Transverse colon (tissue), 4 donors: Measurements from ENCODE around the gene WBP1.

Source experiments
- CTCF ChIP-seq, 5 experiments: fragments of 200-600 bp in 3 of 5; fragments of 450-650 bp in 2 of 5; sonication (generic) in 3 of 5; IDR thresholded peaks; 1 replicate in 2 of 5; 2 replicates in 3 of 5; pipeline ENCODE4 v1.5.1; 2016 to 2017; ENCODE audit warnings: antibody characterized with exemption in 5 of 5, inconsistent platforms in 3 of 5, mild to moderate bottlenecking in 2 of 5, moderate library complexity in 1 of 5
- POLR2A ChIP-seq: fragments of 450-650 bp; IDR thresholded peaks from one replicate; pipeline ENCODE4 v1.6.1; 2016; ENCODE audit warnings: antibody characterized with exemption, mild to moderate bottlenecking, moderate library complexity
- POLR2AphosphoS5 ChIP-seq, 3 donors: sonication (generic); formaldehyde crosslinking; IDR thresholded peaks; one replicate each; pipeline ENCODE4 v1.6.1; 2016; ENCODE audit warnings: antibody characterized with exemption in 3 of 3

DNA sequence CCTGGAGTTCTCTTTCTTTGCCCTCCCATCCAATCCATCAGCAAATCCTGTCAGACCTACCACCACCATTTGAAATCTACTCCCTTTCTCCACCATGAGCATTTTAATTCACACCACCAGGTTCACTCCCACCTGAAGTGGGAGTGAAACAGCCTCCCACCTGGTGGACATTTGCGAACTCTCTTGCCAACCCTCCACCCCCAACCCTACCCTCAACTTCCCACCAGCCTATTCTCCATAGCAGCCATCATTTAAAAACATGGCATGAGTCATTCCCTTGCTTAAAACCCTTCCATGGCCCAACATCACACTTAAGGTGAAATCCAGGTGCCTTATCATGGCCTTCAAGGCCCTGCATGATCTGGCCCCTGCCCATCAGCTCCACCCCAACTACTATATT lies 20.0 kb upstream of the WBP1 start:
- no peak for TF ChIP-seq POLR2AphosphoS5 (IDR thresholded peaks at IDR 0.05)
- no peak for TF ChIP-seq CTCF (IDR thresholded peaks at IDR 0.05)
- TF ChIP-seq POLR2A = no peak
